GM12878 (cell line): ENCODE measurements around the gene MLLT3. TPM values are rescaled to one million over a fixed set of nuclear protein-coding genes. Genes with fewer than 3 reads are reported as not detected.
A peak's percentile ranks its signal among the peaks of the same experiment; 100 is the strongest.

Source experiments
- ATAC-seq: fragments of 200-7000 bp; cut with Tn5 transposase; 3 replicates; pipeline ENCODE4 v1.9.1; 2020; ENCODE audit warnings: mild to moderate bottlenecking, moderate library complexity
- BruUV-seq: library from RNA; stranded (reverse); fragments of 400-500 nt; replicated peaks from 2 replicates; lab custom pipeline; 2021; lab: Mats Ljungman, UMichigan
- CTCF ChIA-PET: fragments of 300-600 bp; sonication (Branson Sonifier 250); formaldehyde crosslinking; extraction: SDS; loops from one replicate; lab custom pipeline; 2021; ENCODE audit warnings: inconsistent platforms; lab: Yijun Ruan, JAX
- POLR2A ChIA-PET: fragments of 350-600 bp; formaldehyde crosslinking; extraction: SDS; loops from one replicate; lab custom pipeline; 2021; ENCODE audit warnings: inconsistent platforms; lab: Charles Lee
- RAD21 ChIA-PET: fragments of 300-600 bp; sonication (Branson Sonifier 250); formaldehyde crosslinking; loops from one replicate; lab custom pipeline; 2023; ENCODE audit warnings: antibody characterized with exemption; ENCODE audit not compliant: unreplicated experiment; lab: Charles Lee
- SMC1A ChIA-PET: fragments of 300-600 bp; sonication (Branson Sonifier 250); formaldehyde crosslinking; loops from one replicate; lab custom pipeline; 2023; ENCODE audit not compliant: unreplicated experiment, uncharacterized antibody; lab: Charles Lee
- DNase-seq: peaks from one replicate; pipeline ENCODE4 v3.0.0-alpha.2; 2011; ENCODE audit warnings: low read depth, low spot score
- FAIRE-seq: peaks from 3 replicates; lab custom pipeline; 2011; peaks lifted over from hg19 to GRCh38; lab: Jason Lieb, UNC
- H2AFZ ChIP-seq: 2 replicates; pipeline ENCODE4 v1.6.0; 2011; ENCODE audit warnings: low read depth, low read length, control low read depth; ENCODE audit not compliant: control insufficient read depth
- H3K27ac ChIP-seq: 2 replicates; pipeline ENCODE4 v1.5.1; 2011; ENCODE audit warnings: control low read depth; ENCODE audit not compliant: control insufficient read depth, insufficient read depth
- H3K27me3 ChIP-seq, 2 experiments: replicated peaks in 1 of 2; 2 replicates each; pipeline versions ENCODE4 v1.6.0 to v1.6.1; 2011; ENCODE audit warnings: low read length in 1 of 2; ENCODE audit not compliant: control insufficient read depth in 2 of 2, insufficient read depth in 2 of 2
- H3K36me3 ChIP-seq, 2 experiments: 2 replicates each; pipeline ENCODE4 v1.5.1; 2011; ENCODE audit warnings: low read length in 1 of 2; ENCODE audit not compliant: control insufficient read depth in 2 of 2, insufficient read depth in 2 of 2
- H3K4me1 ChIP-seq: 2 replicates; pipeline ENCODE4 v1.6.1; 2011; ENCODE audit warnings: mild to moderate bottlenecking, low read length, moderate library complexity, mixed read lengths; ENCODE audit not compliant: control insufficient read depth, insufficient read depth
- H3K4me2 ChIP-seq: 2 replicates; pipeline ENCODE4 v1.6.0; 2011; ENCODE audit warnings: control low read depth; ENCODE audit not compliant: control insufficient read depth, insufficient read depth
- H3K4me3 ChIP-seq: fragments of 200-600 bp; sonication (generic); 2 replicates; pipeline ENCODE4 v1.5.1; 2016
- H3K79me2 ChIP-seq: 2 replicates; pipeline ENCODE4 v1.6.0; 2011; ENCODE audit warnings: low read length; ENCODE audit not compliant: control insufficient read depth, insufficient read depth
- H3K9ac ChIP-seq: 2 replicates; pipeline ENCODE4 v1.8.0; 2011; ENCODE audit warnings: low read length, control low read depth, mixed read lengths; ENCODE audit not compliant: control insufficient read depth, insufficient read depth
- H3K9me3 ChIP-seq: replicated peaks from 3 replicates; pipeline ENCODE4 v1.5.1; 2011; ENCODE audit warnings: mild to moderate bottlenecking, low read length; ENCODE audit not compliant: control insufficient read depth, insufficient read depth
- H4K20me1 ChIP-seq: 2 replicates; pipeline ENCODE4 v1.6.0; 2011; ENCODE audit not compliant: control insufficient read depth, insufficient read depth
- CREM ChIP-seq: IDR thresholded peaks from 2 replicates; pipeline ENCODE4 v1.6.1; 2014; ENCODE audit warnings: antibody characterized with exemption, low read depth
- CTCF ChIP-seq, 3 experiments: IDR thresholded peaks in 2 of 3; conservative IDR thresholded peaks in 1 of 3; 2 replicates each; pipeline ENCODE4 v1.5.1; 2011; ENCODE audit warnings: low read depth in 3 of 3, low read length in 3 of 3, mild to moderate bottlenecking in 3 of 3, control low read depth in 2 of 3, moderate library complexity in 2 of 3, inconsistent platforms in 1 of 3, mixed read lengths in 1 of 3; ENCODE audit not compliant: control insufficient read depth in 2 of 3, insufficient read depth in 1 of 3; ENCODE audit errors: extremely low read depth in 1 of 3
- JUNB ChIP-seq: IDR thresholded peaks from 2 replicates; pipeline ENCODE4 v1.6.1; 2016; ENCODE audit warnings: antibody characterized with exemption, mild to moderate bottlenecking
- NR2C1 ChIP-seq: fragments of 450-650 bp; IDR thresholded peaks from 2 replicates; pipeline ENCODE4 v1.6.1; 2017; ENCODE audit warnings: antibody characterized with exemption, mild to moderate bottlenecking, moderate library complexity
- RAD21 ChIP-seq: IDR thresholded peaks from 2 replicates; pipeline ENCODE4 v1.6.1; 2011; ENCODE audit warnings: mild to moderate bottlenecking, low read depth, low read length, moderate library complexity; ENCODE audit not compliant: insufficient read depth
- WGBS: methylation state at CpG from one replicate; pipeline ENCODE4 v1.1.6; 2016; ENCODE audit warnings: low lambda C conversion rate; ENCODE audit not compliant: insufficient replicate concordance, insufficient coverage; ENCODE audit errors: missing lambda C conversion rate; 5-methylcytosine and 5-hydroxymethylcytosine counted together
- in situ Hi-C: fragments of 300-500 bp; cut with MboI; formaldehyde crosslinking; loops from 9 replicates; pipeline ENCODE4 v1.14.3; 2018; ENCODE audit warnings: mixed read lengths
- intact Hi-C: fragments of 100-400 bp; cut with micrococcal nuclease; formaldehyde crosslinking; loops from one replicate; pipeline ENCODE4 v1.14.2; 2022; ENCODE audit not compliant: unreplicated experiment
- polyA plus RNA-seq, 11 experiments: library from polyadenylated mRNA; depleted of rRNA in 4 of 11; unstranded in 6 of 11; stranded (reverse) in 5 of 11; fragments of >200 nt; fragmentation: Nextera tagmentation in 4 of 11; fragmentation: Illumina TruSeq in 1 of 11; extraction: Ambion mirVana in 4 of 11; extraction: Trizol in 1 of 11; gene quantifications; 1 replicate in 1 of 11; 2 replicates in 10 of 11; pipeline versions ENCODE4 v1.2.1 to v1.2.3, GENCODE V29; 2011 to 2016; ENCODE audit warnings: inconsistent platforms in 2 of 11, missing spikeins in 2 of 11, low read depth in 1 of 11
- total RNA-seq, 4 experiments: library from RNA; depleted of rRNA in 3 of 4; stranded (reverse); fragments of >200 nt in 3 of 4; fragmentation: Illumina TruSeq in 1 of 4; extraction: Trizol in 1 of 4; gene quantifications; 2 replicates each; pipeline versions ENCODE4 v1.2.1 to v1.2.3, GENCODE V29; 2013 to 2021

MLLT3 gene
- total and polyA plus RNA-seq, 10 of the 15 experiments (the other 5 are each of a cell fraction or from before 2014, with no cell fraction given): 17.7 to 72.3 (median 35.6) TPM

- Histone ChIP-seq H3K36me3 (no peaks in the 10 kb centered on the region; a peak in 1 of 4 replicates), H3K79me2 (peaks cover 77% of the 10 kb centered on the region), H3K9ac (no peak overlapping the region), H4K20me1 (no peaks in the 10 kb centered on the region), H3K4me2 (no peak overlapping the region; the same call in 1 of the 2 replicates), H3K27me3 (no peaks in the 10 kb centered on the region), H3K27ac (no peak overlapping the region), H3K4me1 (no peaks in the 10 kb centered on the region; the same call in 1 of the 2 replicates), H3K4me3 (no peak overlapping the region; the same call in 1 of the 2 replicates), H3K9me3 (no peaks in the 10 kb centered on the region), H2AFZ (no peak overlapping the region)
- intact Hi-C loops (no loop called here), in situ Hi-C loops (no loop called here)
- FAIRE-seq (no peak), ATAC-seq (peak; percentile 75), DNase-seq (no peak)
- POLR2A ChIA-PET: interaction anchor here (1.4 kb wide), 2 partner anchors 8 to 10 kb away, joined by 4 read pairs; no protein-coding TSS in a partner anchor
- SMC1A ChIA-PET: interaction anchor here (0.7 to 5.6 kb wide), 14 partner anchors 10 to 271 kb away, joined by 3 to 35 read pairs (median 4); no protein-coding TSS in a partner anchor
- TF ChIP-seq NR2C1: no peak
- TF ChIP-seq CREM: no peak
- TF ChIP-seq RAD21: 0 out of 2 replicates have a peak, but pooled peaks have one; percentile 20
- 0 out of 2 replicates have a peak, but pooled peaks have one; percentile 2 for TF ChIP-seq JUNB
- TF ChIP-seq CTCF (IDR thresholded peaks at IDR 0.05 in 2 of 3, conservative IDR thresholded peaks at IDR 0.05 in 1 of 3; ENCODE audit: control insufficient read depth in 2 of 3, extremely low read depth in 1 of 3, insufficient read depth in 1 of 3, low read depth in 3 of 3, low read length in 3 of 3): peak in 2 of 3 experiments; percentile 36 to 39; a peak in 3 of 6 replicates
- CTCF ChIA-PET: interaction anchor here (1.0 to 1.8 kb wide), 5 partner anchors 10 to 234 kb away, joined by 3 to 8 read pairs (median 5); partner anchors contain the start of gene MLLT3
- 100% methylated on average over 3 of the region's 3 CpGs for WGBS
- BruUV-seq: no TSS peak
- RAD21 ChIA-PET: interaction anchor here (0.9 to 2.2 kb wide), 4 partner anchors 10 to 59 kb away, joined by 3 to 9 read pairs (median 4); partner anchors contain the start of gene MLLT3
Observed at GRCh38 chr9:20611691-20612287, 10.5 kb downstream of the MLLT3 start.
